Measurements from ENCODE around the gene NT5C1B.

Gene NT5C1B

GRCh38 chr2:18597618-18598017 lies 8.2 kb upstream of the NT5C1B start:
- TF ChIP-seq CEBPB (IDR thresholded peaks at IDR 0.05) = no peak
- no peak for TF ChIP-seq NFIC (IDR thresholded peaks at IDR 0.05)
- TF ChIP-seq CREB1 (IDR thresholded peaks at IDR 0.05; ENCODE audit: low read depth) = no peak

DNA sequence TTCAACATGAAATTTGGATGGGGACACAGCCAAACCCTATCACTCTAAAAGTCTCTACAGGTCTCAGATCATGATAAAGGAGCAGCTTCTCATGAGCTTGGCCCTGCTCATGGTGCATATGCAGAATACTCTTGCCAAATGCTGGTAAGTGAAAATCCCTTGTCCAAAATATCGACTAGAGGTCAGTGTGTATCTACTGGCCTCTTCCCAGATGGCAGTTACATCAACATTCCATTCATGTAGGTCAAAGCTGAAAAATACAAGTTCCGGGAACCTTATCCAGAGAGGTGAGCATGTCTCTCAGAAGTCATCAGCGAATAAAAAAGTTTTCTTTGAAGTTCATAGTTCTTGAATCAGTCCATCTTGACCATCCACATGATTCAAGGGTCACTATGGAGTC lies 7.6 kb upstream of the NT5C1B start:
- TF ChIP-seq YY1 (IDR thresholded peaks at IDR 0.05; ENCODE audit: low read depth) = no peak
- no peak for TF ChIP-seq ZBTB7A (IDR thresholded peaks at IDR 0.05; ENCODE audit: low read depth)
- TF ChIP-seq NFIC (IDR thresholded peaks at IDR 0.05) = no peak
- no peak for TF ChIP-seq EP300 (IDR thresholded peaks at IDR 0.05; ENCODE audit: borderline replicate concordance)
- no peak for TF ChIP-seq FOXM1 (IDR thresholded peaks at IDR 0.05; ENCODE audit: borderline replicate concordance, low read depth)
- no peak for TF ChIP-seq EGR1 (IDR thresholded peaks at IDR 0.05)
- no peak for TF ChIP-seq USF1 (IDR thresholded peaks at IDR 0.05)
- TF ChIP-seq, protein P1, sequence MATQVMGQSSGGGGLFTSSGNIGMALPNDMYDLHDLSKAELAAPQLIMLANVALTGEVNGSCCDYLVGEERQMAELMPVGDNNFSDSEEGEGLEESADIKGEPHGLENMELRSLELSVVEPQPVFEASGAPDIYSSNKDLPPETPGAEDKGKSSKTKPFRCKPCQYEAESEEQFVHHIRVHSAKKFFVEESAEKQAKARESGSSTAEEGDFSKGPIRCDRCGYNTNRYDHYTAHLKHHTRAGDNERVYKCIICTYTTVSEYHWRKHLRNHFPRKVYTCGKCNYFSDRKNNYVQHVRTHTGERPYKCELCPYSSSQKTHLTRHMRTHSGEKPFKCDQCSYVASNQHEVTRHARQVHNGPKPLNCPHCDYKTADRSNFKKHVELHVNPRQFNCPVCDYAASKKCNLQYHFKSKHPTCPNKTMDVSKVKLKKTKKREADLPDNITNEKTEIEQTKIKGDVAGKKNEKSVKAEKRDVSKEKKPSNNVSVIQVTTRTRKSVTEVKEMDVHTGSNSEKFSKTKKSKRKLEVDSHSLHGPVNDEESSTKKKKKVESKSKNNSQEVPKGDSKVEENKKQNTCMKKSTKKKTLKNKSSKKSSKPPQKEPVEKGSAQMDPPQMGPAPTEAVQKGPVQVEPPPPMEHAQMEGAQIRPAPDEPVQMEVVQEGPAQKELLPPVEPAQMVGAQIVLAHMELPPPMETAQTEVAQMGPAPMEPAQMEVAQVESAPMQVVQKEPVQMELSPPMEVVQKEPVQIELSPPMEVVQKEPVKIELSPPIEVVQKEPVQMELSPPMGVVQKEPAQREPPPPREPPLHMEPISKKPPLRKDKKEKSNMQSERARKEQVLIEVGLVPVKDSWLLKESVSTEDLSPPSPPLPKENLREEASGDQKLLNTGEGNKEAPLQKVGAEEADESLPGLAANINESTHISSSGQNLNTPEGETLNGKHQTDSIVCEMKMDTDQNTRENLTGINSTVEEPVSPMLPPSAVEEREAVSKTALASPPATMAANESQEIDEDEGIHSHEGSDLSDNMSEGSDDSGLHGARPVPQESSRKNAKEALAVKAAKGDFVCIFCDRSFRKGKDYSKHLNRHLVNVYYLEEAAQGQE (IDR thresholded peaks at IDR 0.05; ENCODE audit: low read depth) = no peak
- TF ChIP-seq RAD21 (IDR thresholded peaks at IDR 0.05; ENCODE audit: low read depth) = no peak
- TF ChIP-seq CEBPB (IDR thresholded peaks at IDR 0.05) = no peak
- TF ChIP-seq TEAD4 (IDR thresholded peaks at IDR 0.05) = no peak
- no peak for TF ChIP-seq MAX (IDR thresholded peaks at IDR 0.05)
- no peak for TF ChIP-seq TAF1 (IDR thresholded peaks at IDR 0.05; ENCODE audit: low read depth)
- no peak for TF ChIP-seq TCF12 (IDR thresholded peaks at IDR 0.05; ENCODE audit: low read depth)
- TF ChIP-seq CREB1 (IDR thresholded peaks at IDR 0.05; ENCODE audit: low read depth) = no peak

- no peak for TF ChIP-seq EGR1 (IDR thresholded peaks at IDR 0.05)
- TF ChIP-seq TCF12 (IDR thresholded peaks at IDR 0.05; ENCODE audit: low read depth) = no peak
- TF ChIP-seq YY1 (IDR thresholded peaks at IDR 0.05; ENCODE audit: low read depth) = no peak
- no peak for TF ChIP-seq NFIC (IDR thresholded peaks at IDR 0.05)
- no peak for TF ChIP-seq MAX (IDR thresholded peaks at IDR 0.05)
- no peak for TF ChIP-seq ZBTB7A (IDR thresholded peaks at IDR 0.05; ENCODE audit: low read depth)
- TF ChIP-seq RAD21 (IDR thresholded peaks at IDR 0.05; ENCODE audit: low read depth) = no peak
Observed at GRCh38 chr2:18593496-18593895, 4.1 kb upstream of the NT5C1B start.

DNA sequence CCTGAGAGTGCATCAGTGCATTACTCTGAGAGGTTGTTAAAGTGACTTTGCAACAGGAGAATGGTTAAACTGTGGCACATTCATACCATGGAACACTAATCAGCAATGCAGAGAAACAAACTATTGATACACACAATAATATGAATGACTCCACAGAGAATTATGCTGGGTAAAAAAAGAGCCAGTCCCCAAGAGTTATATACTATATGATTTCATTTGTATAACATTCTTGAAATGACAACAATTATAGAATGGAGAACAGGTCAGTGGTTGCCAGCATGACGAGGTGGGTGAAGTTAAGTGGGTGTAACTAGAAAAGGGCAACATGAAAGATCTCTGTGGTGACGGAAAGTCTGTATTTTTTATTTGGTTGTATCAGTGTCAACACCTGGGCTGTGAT lies 3.0 kb upstream of the NT5C1B start:
- TF ChIP-seq CEBPB (IDR thresholded peaks at IDR 0.05) (no peak), YY1 (IDR thresholded peaks at IDR 0.05; ENCODE audit: low read depth) (no peak), TAF1 (IDR thresholded peaks at IDR 0.05; ENCODE audit: low read depth) (no peak), EGR1 (IDR thresholded peaks at IDR 0.05) (no peak), RAD21 (IDR thresholded peaks at IDR 0.05; ENCODE audit: low read depth) (no peak), MAX (IDR thresholded peaks at IDR 0.05) (no peak), FOXM1 (IDR thresholded peaks at IDR 0.05; ENCODE audit: borderline replicate concordance, low read depth) (no peak), ZBTB7A (IDR thresholded peaks at IDR 0.05; ENCODE audit: low read depth) (no peak), TCF12 (IDR thresholded peaks at IDR 0.05; ENCODE audit: low read depth) (no peak)

DNA sequence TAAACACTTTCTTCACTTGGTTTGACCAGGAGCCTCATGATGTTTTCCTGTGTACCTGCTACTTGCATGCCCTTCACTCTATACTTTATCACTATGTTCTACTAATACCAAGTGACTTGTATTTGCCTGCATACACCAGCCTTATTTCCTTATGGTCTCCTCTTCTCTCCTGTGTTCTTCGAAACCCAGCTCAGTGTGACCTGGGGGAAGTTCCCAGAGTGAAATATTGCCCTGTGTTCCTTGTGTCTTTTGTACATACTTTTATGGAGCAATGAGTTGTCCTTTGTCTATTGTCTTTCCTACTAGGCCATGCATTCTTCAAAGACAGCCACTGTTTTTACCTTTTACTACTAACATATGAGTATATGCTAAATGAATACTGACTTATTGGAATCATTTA lies 567 bp downstream of the NT5C1B start:
- TF ChIP-seq EGR1 (IDR thresholded peaks at IDR 0.05) (no peak), YY1 (IDR thresholded peaks at IDR 0.05; ENCODE audit: low read depth) (no peak), MAX (IDR thresholded peaks at IDR 0.05) (no peak), FOXM1 (IDR thresholded peaks at IDR 0.05; ENCODE audit: borderline replicate concordance, low read depth) (no peak), CEBPB (IDR thresholded peaks at IDR 0.05) (no peak), USF1 (IDR thresholded peaks at IDR 0.05) (no peak), RAD21 (IDR thresholded peaks at IDR 0.05; ENCODE audit: low read depth) (no peak), TAF1 (IDR thresholded peaks at IDR 0.05; ENCODE audit: low read depth) (no peak)

GRCh38 chr2:18588049-18588448 lies 1.3 kb downstream of the NT5C1B start:
- no peak for TF ChIP-seq TAF1 (IDR thresholded peaks at IDR 0.05; ENCODE audit: low read depth)
- TF ChIP-seq TEAD4 (IDR thresholded peaks at IDR 0.05) = no peak
- TF ChIP-seq USF1 (IDR thresholded peaks at IDR 0.05) = no peak
- TF ChIP-seq CEBPB (IDR thresholded peaks at IDR 0.05) = no peak
- TF ChIP-seq, protein P1 (IDR thresholded peaks at IDR 0.05; ENCODE audit: low read depth) = no peak
- no peak for TF ChIP-seq FOXM1 (IDR thresholded peaks at IDR 0.05; ENCODE audit: borderline replicate concordance, low read depth)
- no peak for TF ChIP-seq EP300 (IDR thresholded peaks at IDR 0.05; ENCODE audit: borderline replicate concordance)
- no peak for TF ChIP-seq CREB1 (IDR thresholded peaks at IDR 0.05; ENCODE audit: low read depth)
- no peak for TF ChIP-seq NFIC (IDR thresholded peaks at IDR 0.05)
- TF ChIP-seq YY1 (IDR thresholded peaks at IDR 0.05; ENCODE audit: low read depth) = no peak
- no peak for TF ChIP-seq EGR1 (IDR thresholded peaks at IDR 0.05)
- TF ChIP-seq ZBTB7A (IDR thresholded peaks at IDR 0.05; ENCODE audit: low read depth) = no peak
- no peak for TF ChIP-seq TCF12 (IDR thresholded peaks at IDR 0.05; ENCODE audit: low read depth)
- TF ChIP-seq MAX (IDR thresholded peaks at IDR 0.05) = no peak
- no peak for TF ChIP-seq RAD21 (IDR thresholded peaks at IDR 0.05; ENCODE audit: low read depth)
